SK-N-SH (cell line): ENCODE data around the gene MCRIP2. TPM values are rescaled to one million over a fixed set of nuclear protein-coding genes. Genes with fewer than 3 reads are reported as not detected.

ENCODE experiments used
- CTCF ChIA-PET: fragments of 300-600, 350-600 bp; formaldehyde crosslinking; extraction: SDS; loops from one replicate; lab custom pipeline; 2021; lab: Yijun Ruan, JAX
- POLR2A ChIA-PET: fragments of 350-600 bp; sonication (Branson Sonifier 250); formaldehyde crosslinking; extraction: SDS; loops from one replicate; lab custom pipeline; 2020; ENCODE audit warnings: antibody characterized with exemption, inconsistent platforms; lab: Yijun Ruan, JAX
- DNase-seq: peaks from one replicate; pipeline ENCODE4 v3.0.0; 2012
- H2AFZ ChIP-seq: fragments of 200-600 bp; sonication (generic); 2 replicates; pipeline ENCODE4 v1.8.1; 2016; ENCODE audit warnings: antibody characterized with exemption, mild to moderate bottlenecking, low read depth
- H3F3A ChIP-seq: fragments of 200-600 bp; sonication (generic); replicated peaks from 2 replicates; pipeline ENCODE3; 2016; ENCODE audit warnings: antibody characterized with exemption, mild to moderate bottlenecking; ENCODE audit not compliant: insufficient read depth
- H3K27ac ChIP-seq, 2 experiments: fragments of 200-500 bp in 1 of 2; fragments of 200-600 bp in 1 of 2; sonication (Bioruptor generic) in 1 of 2; sonication (generic), shearing (Covaris generic) in 1 of 2; 2 replicates each; pipeline versions ENCODE4 v1.5.1 to v1.6.1; 2014 to 2016; ENCODE audit warnings: low read depth in 2 of 2, inconsistent platforms in 1 of 2, low read length in 1 of 2, mild to moderate bottlenecking in 1 of 2, mixed read lengths in 1 of 2
- H3K27me3 ChIP-seq: fragments of 200-600 bp; sonication (generic), shearing (Covaris generic); 2 replicates; pipeline ENCODE4 v1.6.1; 2016; ENCODE audit warnings: mixed run types; ENCODE audit not compliant: insufficient read depth
- H3K36me3 ChIP-seq, 2 experiments: fragments of 200-500 bp in 1 of 2; fragments of 200-600 bp in 1 of 2; sonication (Bioruptor generic) in 1 of 2; sonication (generic) in 1 of 2; replicated peaks in 1 of 2; 2 replicates each; pipeline versions ENCODE3 to v1.5.1; 2014 to 2016; ENCODE audit warnings: low read length in 1 of 2, mild to moderate bottlenecking in 1 of 2; ENCODE audit not compliant: insufficient read depth in 2 of 2, control insufficient read depth in 1 of 2
- H3K4me1 ChIP-seq, 2 experiments: fragments of 200-500 bp in 1 of 2; fragments of 200-600 bp in 1 of 2; sonication (Bioruptor generic) in 1 of 2; sonication (generic), shearing (Covaris generic) in 1 of 2; 2 replicates each; pipeline versions ENCODE4 v1.5.1 to v1.6.1; 2014 to 2016; ENCODE audit warnings: low read depth in 1 of 2, low read length in 1 of 2, mixed run types in 1 of 2; ENCODE audit not compliant: insufficient read depth in 2 of 2, control insufficient read depth in 1 of 2
- H3K4me2 ChIP-seq: fragments of 200-600 bp; sonication (generic), shearing (Covaris generic); 2 replicates; pipeline ENCODE4 v1.6.1; 2017; ENCODE audit warnings: mixed run types
- H3K4me3 ChIP-seq, 2 experiments: fragments of 200-500 bp in 1 of 2; fragments of 200-600 bp in 1 of 2; sonication (Bioruptor generic) in 1 of 2; sonication (generic), shearing (Covaris generic) in 1 of 2; 2 replicates each; pipeline versions ENCODE4 v1.5.1 to v1.8.1; 2014 to 2016; ENCODE audit warnings: low read depth in 2 of 2, inconsistent platforms in 1 of 2, low read length in 1 of 2, mild to moderate bottlenecking in 1 of 2, mixed read lengths in 1 of 2, moderate library complexity in 1 of 2
- H3K79me2 ChIP-seq: fragments of 200-600 bp; sonication (generic); 2 replicates; pipeline ENCODE4 v1.8.1; 2017; ENCODE audit warnings: mild to moderate bottlenecking; ENCODE audit not compliant: insufficient read depth
- H3K9ac ChIP-seq: fragments of 200-600 bp; sonication (generic); 2 replicates; pipeline ENCODE4 v1.6.1; 2017; ENCODE audit warnings: mixed run types
- H3K9me2 ChIP-seq: fragments of 200-600 bp; sonication (generic); 2 replicates; pipeline ENCODE4 v1.6.1; 2017; ENCODE audit warnings: mixed run types
- H3K9me3 ChIP-seq: fragments of 200-600 bp; sonication (generic); 2 replicates; pipeline ENCODE4 v1.6.1; 2017; ENCODE audit warnings: mixed run types, mild to moderate bottlenecking, moderate library complexity
- H4K20me1 ChIP-seq: fragments of 200-600 bp; sonication (generic); 2 replicates; pipeline ENCODE4 v1.6.1; 2017; ENCODE audit warnings: mild to moderate bottlenecking, mixed run types; ENCODE audit not compliant: insufficient read depth
- CTCF ChIP-seq: fragments of 200-600 bp; sonication (generic); IDR thresholded peaks from 2 replicates; pipeline ENCODE4 v1.6.1; 2017; ENCODE audit warnings: antibody characterized with exemption, mild to moderate bottlenecking, moderate library complexity
- EP300 ChIP-seq, 2 experiments: IDR thresholded peaks; 2 replicates each; pipeline versions ENCODE4 v1.4.0 to v1.6.1; 2012; ENCODE audit warnings: borderline replicate concordance in 1 of 2, low read depth in 1 of 2, low read length in 1 of 2
- FOSL2 ChIP-seq: IDR thresholded peaks from 2 replicates; pipeline ENCODE4 v1.4.0; 2012; ENCODE audit warnings: low read depth, mild to moderate bottlenecking, moderate library complexity, borderline replicate concordance
- GATA2 ChIP-seq: sonication (generic); formaldehyde crosslinking; IDR thresholded peaks from 2 replicates; pipeline ENCODE4 v1.5.0; 2020; ENCODE audit warnings: mild to moderate bottlenecking, missing genetic modification reagents
- PBX3 ChIP-seq: IDR thresholded peaks from 2 replicates; pipeline ENCODE4; 2012
- POLR2AphosphoS5 ChIP-seq: IDR thresholded peaks from 2 replicates; pipeline ENCODE4 v1.6.1; 2012; ENCODE audit warnings: low read depth, low read length
- RFX5 ChIP-seq: IDR thresholded peaks from 2 replicates; pipeline ENCODE4 v1.6.1; 2012; ENCODE audit warnings: mild to moderate bottlenecking, improper control_type of control experiment, low read length
- SIN3A ChIP-seq: IDR thresholded peaks from 2 replicates; pipeline ENCODE4 v1.6.1; 2012; ENCODE audit warnings: low read depth, mild to moderate bottlenecking, low read length, moderate library complexity, borderline replicate concordance
- TAF1 ChIP-seq: IDR thresholded peaks from 2 replicates; pipeline ENCODE4 v1.6.1; 2012; ENCODE audit warnings: low read depth, mild to moderate bottlenecking, low read length, moderate library complexity, borderline replicate concordance
- TEAD4 ChIP-seq: IDR thresholded peaks from 2 replicates; pipeline ENCODE4 v1.4.0; 2012; ENCODE audit warnings: mild to moderate bottlenecking, borderline replicate concordance; ENCODE audit not compliant: insufficient read depth
- USF2 ChIP-seq: fragments of 150-350 bp; IDR thresholded peaks from 2 replicates; pipeline ENCODE4 v1.6.1; 2017; ENCODE audit warnings: antibody characterized with exemption, low read length, low read depth, borderline replicate concordance
- YY1 ChIP-seq: IDR thresholded peaks from 2 replicates; pipeline ENCODE4 v1.4.0; 2012; ENCODE audit warnings: low read depth, mild to moderate bottlenecking
- ZBTB33 ChIP-seq: IDR thresholded peaks from 2 replicates; pipeline ENCODE4 v1.4.0; 2012; ENCODE audit warnings: low read depth, borderline replicate concordance
- whole genome bisulfite sequencing: methylation state at CpG from one replicate; pipeline ENCODE4 v1.1.6; 2017; ENCODE audit warnings: low lambda C conversion rate; 5-methylcytosine and 5-hydroxymethylcytosine counted together
- polyA plus RNA-seq, 3 experiments: library from polyadenylated mRNA; depleted of rRNA; stranded (reverse); fragments of >200 nt; gene quantifications; 2 replicates each; pipeline ENCODE4 v1.2.3, GENCODE V29; 2012

Gene MCRIP2
- polyA plus RNA-seq, 1 of the 3 experiments (the other 2 are of a cell fraction): 36.9 TPM

DNA sequence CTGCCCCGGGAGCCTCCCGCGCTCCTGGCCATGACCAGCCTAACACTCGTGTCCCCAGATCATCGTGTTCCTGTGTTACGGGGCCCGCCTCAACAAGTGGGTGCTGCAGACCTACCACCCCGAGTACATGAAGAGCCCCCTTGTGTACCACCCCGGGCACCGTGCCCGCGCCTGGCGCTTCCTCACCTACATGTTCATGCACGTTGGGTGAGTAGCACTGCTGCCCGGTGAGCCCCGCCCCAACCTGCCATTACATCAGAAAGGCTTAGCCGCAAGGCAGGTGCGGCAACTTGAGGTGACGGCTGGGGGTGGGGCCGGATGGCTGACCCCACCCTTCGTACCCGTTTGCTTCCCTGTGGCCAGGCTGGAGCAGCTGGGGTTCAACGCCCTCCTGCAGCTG, 35.3 kb downstream of the MCRIP2 start:
- H3K36me3 ChIP-seq: peaks cover 4 to 34% of the 10 kb centered on the region in 2 experiments
- no peaks in the 10 kb centered on the region for H3K9me2 ChIP-seq
- DNase-seq: no peak
- H3K27me3 ChIP-seq: no peaks in the 10 kb centered on the region
- H2AFZ ChIP-seq: no peak overlapping the region
- H3K79me2 ChIP-seq: peaks cover 15% of the 10 kb centered on the region
- H4K20me1 ChIP-seq: peaks cover 13% of the 10 kb centered on the region
- H3K4me1 ChIP-seq: peaks cover 8 to 26% of the 10 kb centered on the region in 2 experiments; a peak in 2 of 4 replicates
- POLR2A ChIA-PET: interaction anchor here (1.0 kb wide), 1 partner anchor 28 kb away, joined by 3 read pairs; the partner anchor contains the start of gene WDR90
- H3K4me2 ChIP-seq: no peak overlapping the region
- no peak overlapping the region for H3K4me3 ChIP-seq
- no peak overlapping the region for H3K27ac ChIP-seq
- CTCF ChIA-PET: interaction anchor here (1.0 to 4.6 kb wide), 4 partner anchors 9 to 44 kb away, joined by 3 to 20 read pairs (median 10); partner anchors contain the start of genes ANTKMT and RHOT2
- 96% methylated on average over 22 of the region's 23 CpGs for WGBS
- no peak overlapping the region for H3K9ac ChIP-seq
- no peak for TF ChIP-seq YY1
- no peak for TF ChIP-seq ZBTB33
- no peak for TF ChIP-seq SIN3A
- no peak for TF ChIP-seq RFX5
- TF ChIP-seq PBX3: no peak
- no peak for TF ChIP-seq CTCF
- TF ChIP-seq, all 33 proteins: peak for 0
- no peaks in the 10 kb centered on the region for H3K9me3 ChIP-seq
- H3F3A ChIP-seq: peaks cover 14% of the 10 kb centered on the region

- Histone ChIP-seq H3K4me3 (no peak overlapping the region), H3K36me3 (peaks cover 9 to 34% of the 10 kb centered on the region in 2 experiments), H3K27me3 (no peaks in the 10 kb centered on the region), H3K79me2 (peaks cover 22% of the 10 kb centered on the region), H3K9me2 (no peaks in the 10 kb centered on the region), H3K9ac (no peak overlapping the region), H3K4me2 (no peak overlapping the region), H3K4me1 (peaks cover 8 to 33% of the 10 kb centered on the region in 2 experiments; a peak in 2 of 4 replicates), H3F3A (peaks cover 14% of the 10 kb centered on the region), H2AFZ (no peak overlapping the region), H3K27ac (no peak overlapping the region; a peak in 1 of 4 replicates), H3K9me3 (no peaks in the 10 kb centered on the region), H4K20me1 (peaks cover 20% of the 10 kb centered on the region)
- no peak for DNase-seq
- WGBS: 97% methylated on average over 29 of the region's 57 CpGs
- POLR2A ChIA-PET: no interaction called here
- CTCF ChIA-PET: interaction anchor here (0.8 to 2.7 kb wide), 4 partner anchors 9 to 29 kb away, joined by 3 to 17 read pairs (median 4); partner anchors contain the start of gene RHOT2
- TF ChIP-seq TAF1: no peak
- no peak for TF ChIP-seq GATA2 (CRISPR knock-in tag)
- TF ChIP-seq POLR2AphosphoS5: no peak
- no peak for TF ChIP-seq FOSL2
- TF ChIP-seq YY1: no peak
- TF ChIP-seq EP300 (IDR thresholded peaks at IDR 0.05; ENCODE audit: borderline replicate concordance in 1 of 2, low read depth in 1 of 2, low read length in 1 of 2): no peak
- no peak for TF ChIP-seq PBX3
- TF ChIP-seq ZBTB33: no peak
- TF ChIP-seq USF2: no peak
- TF ChIP-seq TEAD4: no peak
Measured at GRCh38 chr16:677316-678190, 35.9 kb downstream of the MCRIP2 start.
